Neural cell (in vitro differentiated cells): ENCODE measurements around the gene ZNF587B.
"Not testable (repeated sequence)": the region's sequence is repeated elsewhere in the genome, so short reads cannot be mapped to it uniquely, and the experiment has no call there.

ENCODE experiments used
- CTCF ChIP-seq: fragments of 450-650 bp; IDR thresholded peaks from 2 replicates; pipeline ENCODE4 v1.5.1; 2014; ENCODE audit warnings: antibody characterized with exemption, mild to moderate bottlenecking, moderate library complexity; ENCODE audit not compliant: poor library complexity, severe bottlenecking
- EP300 ChIP-seq: fragments of 450-650 bp; conservative IDR thresholded peaks from 2 replicates; pipeline ENCODE4 v1.6.1; 2014; ENCODE audit warnings: antibody characterized with exemption, mild to moderate bottlenecking, moderate library complexity; ENCODE audit not compliant: poor library complexity, severe bottlenecking
- EZH2 ChIP-seq: fragments of 200-600, 300-800 bp; shearing (Covaris generic), sonication (generic); IDR thresholded peaks from 2 replicates; pipeline ENCODE4 v1.6.1; 2014; ENCODE audit warnings: antibody characterized with exemption, low read length, borderline replicate concordance, mild to moderate bottlenecking; ENCODE audit not compliant: insufficient read depth, poor library complexity, severe bottlenecking
- REST ChIP-seq: IDR thresholded peaks from 2 replicates; pipeline ENCODE4 v1.6.1; 2012; ENCODE audit warnings: borderline replicate concordance
- TAF1 ChIP-seq: IDR thresholded peaks from 2 replicates; pipeline ENCODE4 v1.6.1; 2012; ENCODE audit warnings: low read depth

- TF ChIP-seq CTCF, EZH2, TAF1, REST, EP300: not testable (repeated sequence)
Observed at GRCh38 chr19:57821501-57821900, 8.6 kb upstream of the ZNF587B start.
